NCI-H1417 treated with DMSO at 0.1 percent for 48 hours (cell line): ENCODE measurements around the gene LTC4S.

Experiments
- DNase-seq: peaks from one replicate; lab custom pipeline; 2025; lab: John Stamatoyannopoulos, UW

LTC4S gene

DNA sequence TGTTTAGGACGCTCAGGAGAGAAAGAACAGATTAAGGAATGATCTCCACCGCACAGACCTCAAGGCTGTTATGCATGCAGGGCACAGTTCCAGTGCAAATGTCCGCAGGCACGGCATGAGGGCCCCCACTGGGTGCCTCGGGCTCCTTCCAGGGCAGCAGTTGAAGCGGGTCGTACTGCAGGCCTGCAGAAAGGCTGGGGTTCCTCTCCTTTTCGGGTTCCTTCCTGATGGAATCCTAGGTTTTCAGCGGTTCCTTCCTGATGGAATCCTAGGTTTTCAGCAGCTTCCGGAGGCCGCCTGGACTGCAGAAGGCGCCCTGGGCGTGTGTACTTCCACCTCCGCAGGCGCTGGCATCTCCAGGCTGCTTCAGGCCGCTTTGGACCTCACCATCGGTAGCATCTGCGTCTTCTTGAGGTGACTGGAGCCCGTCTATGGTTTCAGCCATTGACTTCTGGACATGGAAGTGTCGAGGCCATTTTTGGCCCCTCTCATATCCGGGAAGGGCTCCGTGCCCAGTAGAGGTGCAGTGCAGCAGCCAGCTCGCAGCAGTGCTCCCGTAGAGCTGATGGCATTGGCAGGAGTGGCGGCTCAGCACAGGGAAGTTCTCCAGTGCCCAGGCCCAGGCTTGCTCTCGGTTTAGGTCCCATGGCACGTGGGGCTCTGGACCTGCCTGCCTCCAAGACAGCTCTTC is 18.5 kb downstream of the LTC4S start:
- no peak for DNase-seq

DNA sequence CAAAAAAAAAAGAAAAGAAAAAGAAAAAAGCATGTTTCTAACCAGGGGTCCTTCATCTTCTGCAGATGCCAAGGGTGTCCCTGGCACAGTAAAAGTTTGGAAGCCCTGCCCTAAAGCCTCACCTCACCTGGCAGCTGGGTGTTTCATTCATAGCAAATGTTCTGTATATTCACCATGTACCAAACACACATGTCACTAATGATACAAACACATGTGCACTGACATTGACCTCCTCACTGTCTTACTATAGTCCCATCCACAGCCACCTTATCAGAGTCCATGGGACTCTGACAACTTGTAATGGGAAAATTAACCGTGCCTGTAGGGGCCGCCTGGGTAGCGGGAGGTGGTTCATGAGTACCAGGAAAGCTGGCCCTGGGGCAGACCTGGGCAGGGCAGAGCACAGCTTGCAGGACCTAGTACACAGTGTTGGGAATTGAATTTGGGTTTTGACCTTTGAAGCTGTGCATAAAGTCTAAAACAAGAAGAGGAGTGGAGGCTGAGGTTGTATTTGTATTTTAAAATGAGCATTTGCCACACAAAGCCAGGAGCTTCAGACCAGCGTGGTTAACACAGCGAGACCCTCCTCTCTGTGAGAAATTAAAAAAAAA is 19.3 kb downstream of the LTC4S start:
- DNase-seq, result no peak

- no peak for DNase-seq
These were observed 20.3 kb downstream of the LTC4S start for GRCh38 chr5:179814090-179814489.

DNA sequence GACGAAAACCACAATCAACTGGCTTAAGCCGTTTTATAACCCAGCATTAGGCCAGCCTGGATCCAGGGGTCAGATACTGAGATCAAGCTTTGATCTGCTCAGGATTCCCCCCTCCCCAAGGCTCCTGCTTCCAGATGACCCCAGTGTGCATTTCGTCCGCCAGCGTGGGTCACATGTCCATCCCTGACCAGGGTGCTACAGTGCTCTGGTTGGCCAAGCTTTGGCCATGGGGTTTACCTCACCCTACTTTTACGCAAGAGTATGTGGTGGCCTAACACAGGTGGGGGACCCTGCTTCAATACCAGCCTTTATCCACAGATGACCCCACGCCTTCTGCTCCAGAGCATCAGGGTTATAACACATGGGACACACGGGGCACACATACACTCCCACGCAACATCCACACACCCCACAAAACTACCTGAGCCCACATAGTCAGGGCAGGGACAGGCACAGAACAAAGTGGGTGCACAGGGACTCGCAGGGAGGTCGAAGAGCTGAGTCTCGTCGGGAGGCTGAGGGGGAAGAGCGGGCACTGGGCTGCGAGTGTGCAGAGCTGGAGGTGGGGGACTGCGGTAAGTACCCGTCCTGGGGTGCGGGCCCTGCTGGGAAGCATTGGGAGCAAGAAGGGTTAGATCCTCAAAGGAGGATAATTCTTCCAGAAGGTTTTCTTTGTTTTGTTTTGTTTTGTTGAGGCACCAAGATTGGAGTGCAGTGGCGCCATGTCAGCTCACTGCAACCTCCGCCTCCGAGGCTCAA is 21.9 kb downstream of the LTC4S start:
- no peak for DNase-seq

DNA sequence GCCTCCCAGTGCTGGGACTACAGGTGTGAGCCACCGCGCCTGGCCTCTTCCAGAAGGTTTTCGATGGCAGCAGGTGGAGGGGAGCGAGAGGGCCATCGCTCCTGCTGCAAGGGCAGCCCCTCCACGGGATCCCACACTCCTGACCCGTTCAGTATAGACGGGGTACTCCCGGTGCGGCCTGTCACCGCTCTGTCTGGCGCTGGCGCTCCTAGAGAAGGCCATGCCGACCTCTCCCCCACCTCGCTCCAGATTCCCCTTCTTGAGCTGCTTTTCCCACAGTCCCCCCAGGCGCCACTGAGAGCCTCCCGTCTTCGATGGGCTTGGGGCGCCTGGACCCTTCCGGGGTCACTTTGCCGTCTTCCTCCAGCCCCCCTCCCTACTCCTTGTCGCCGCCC is 22.6 kb downstream of the LTC4S start:
- DNase-seq, result no peak

DNA sequence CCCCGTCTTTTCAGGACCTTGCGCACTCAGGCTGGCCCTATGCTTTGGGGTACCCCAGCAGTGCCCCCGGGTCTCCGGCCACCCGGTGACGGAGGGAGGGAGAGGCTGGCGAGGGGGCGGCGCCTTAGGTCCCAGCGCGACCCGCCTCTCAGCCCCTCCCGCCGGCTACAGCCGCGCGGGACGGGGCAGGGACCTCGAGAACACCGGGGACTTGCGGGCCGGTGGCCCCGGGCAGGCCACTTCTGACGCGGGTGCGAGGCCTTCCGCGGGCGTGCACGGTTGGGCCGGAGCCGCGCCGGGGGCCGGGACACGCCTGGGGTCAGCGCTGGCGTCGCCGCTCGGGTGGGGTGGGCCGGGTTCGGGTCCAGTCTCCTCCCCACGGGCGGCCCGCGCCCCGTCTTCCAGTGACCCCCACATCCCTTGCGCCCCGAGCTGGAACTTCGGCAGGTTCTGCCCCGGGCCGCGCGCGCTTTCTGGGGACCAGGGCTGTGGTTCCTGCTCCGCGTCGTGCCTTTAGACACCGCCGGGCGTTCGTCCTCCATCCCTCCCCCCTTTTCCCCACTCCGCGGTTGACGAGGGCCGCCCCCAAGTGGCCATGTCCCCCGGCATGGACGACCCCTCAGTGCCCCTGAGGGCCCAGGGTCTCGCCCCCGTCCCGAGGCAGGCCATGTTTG is 23.1 kb downstream of the LTC4S start:
- DNase-seq, result no peak

DNA sequence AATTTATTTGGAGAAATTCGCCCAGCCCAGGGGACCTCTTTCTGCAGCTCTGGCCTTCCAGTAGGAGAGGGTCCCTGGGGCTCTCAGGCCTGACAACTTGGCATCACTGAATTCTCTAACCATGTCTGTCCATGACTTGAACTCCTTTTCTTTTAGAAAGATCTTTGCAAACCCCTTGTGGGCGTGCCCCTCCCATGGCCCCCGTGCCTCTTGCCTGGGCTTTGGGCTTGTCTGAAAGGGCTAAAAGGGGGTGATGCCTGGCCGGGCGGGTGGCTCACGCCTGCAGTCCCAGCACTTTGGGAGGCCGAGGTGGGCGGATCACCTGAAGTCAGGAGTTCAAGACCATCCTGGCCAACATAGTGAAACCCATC is 23.7 kb downstream of the LTC4S start:
- DNase-seq, result no peak

DNA sequence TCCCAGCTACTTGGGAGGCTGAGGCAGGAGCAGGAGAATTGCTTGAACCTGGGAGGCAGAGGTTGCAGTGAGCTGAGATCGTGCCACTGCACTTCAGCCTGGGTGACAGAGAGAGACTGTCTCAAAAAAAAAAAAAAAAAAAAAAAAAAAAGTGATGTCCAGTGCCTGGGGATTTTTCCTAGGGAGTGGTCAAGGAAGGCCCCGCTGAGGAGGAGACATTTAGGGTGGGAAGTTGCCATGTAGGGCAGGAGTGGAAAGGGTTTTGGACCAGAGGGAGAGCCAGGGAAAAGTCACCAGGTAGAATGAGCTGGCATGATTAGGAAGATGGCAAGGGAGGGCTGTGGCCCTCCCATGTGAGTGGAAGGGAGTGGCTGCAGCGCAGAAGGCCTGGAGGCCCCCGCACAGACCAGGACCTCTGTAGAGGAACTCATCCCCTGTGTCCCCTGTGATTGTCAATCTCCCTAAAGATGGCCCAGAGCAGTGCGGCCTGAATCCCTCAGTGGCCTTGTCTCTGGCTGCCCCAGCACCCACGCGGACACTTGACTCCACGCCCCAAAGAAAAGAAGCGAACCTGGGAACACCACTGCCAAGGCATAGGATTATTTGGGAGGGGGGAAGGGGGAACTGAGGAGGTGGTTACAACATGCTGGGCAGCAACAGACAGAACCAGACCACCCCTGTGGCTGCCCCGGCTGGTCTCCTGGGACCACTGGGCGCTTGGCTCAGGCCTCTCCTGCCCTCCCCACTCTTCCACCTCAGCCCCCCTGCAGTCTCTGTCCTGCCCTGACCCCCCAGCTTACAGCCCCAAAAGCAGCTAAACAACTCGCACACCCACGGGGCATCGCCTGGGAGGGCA is 24.3 kb downstream of the LTC4S start:
- DNase-seq, result no peak

- no peak for DNase-seq
These were observed 25.0 kb downstream of the LTC4S start for GRCh38 chr5:179818746-179819295.

DNA sequence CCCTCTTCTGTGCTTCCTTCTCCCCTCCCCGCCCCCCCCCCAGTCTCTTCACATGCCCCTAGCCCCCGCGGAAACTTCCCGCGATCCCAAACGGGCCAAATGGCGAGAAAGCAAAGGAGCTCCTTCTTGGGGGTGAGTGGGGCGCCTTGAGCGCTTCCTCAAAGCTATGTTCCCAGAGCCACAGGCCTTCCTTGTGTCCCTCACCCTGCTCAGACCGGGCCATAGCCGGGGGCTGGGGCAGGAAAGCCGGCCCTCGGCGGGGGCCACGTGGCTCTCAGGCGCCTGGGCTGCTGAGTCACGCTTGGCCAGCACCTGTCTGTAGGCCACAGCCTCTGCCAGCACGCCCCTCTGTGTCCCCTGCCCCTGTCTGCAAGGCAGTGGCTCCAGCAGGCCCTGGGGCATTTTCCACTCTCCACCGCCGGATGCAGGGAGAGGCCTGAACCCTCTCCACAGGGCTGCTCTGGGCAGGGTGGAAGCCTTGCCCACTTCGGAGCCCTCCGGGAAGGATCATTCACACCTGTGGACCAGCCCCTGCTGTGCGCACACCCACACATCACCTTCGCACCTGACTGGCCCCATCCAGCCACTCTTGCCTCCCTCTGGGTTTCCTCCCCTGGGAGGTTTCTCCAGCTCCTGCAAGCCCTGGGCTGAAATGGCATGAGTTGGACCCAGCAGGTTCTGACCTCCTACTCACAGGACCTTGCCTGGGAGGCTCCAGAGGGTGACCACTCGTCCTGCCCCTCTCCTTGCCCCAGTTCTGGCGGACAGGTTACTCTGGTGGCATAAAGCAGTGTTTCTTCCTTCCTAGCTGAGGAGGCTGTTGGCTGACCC is 25.7 kb downstream of the LTC4S start:
- no peak for DNase-seq

DNA sequence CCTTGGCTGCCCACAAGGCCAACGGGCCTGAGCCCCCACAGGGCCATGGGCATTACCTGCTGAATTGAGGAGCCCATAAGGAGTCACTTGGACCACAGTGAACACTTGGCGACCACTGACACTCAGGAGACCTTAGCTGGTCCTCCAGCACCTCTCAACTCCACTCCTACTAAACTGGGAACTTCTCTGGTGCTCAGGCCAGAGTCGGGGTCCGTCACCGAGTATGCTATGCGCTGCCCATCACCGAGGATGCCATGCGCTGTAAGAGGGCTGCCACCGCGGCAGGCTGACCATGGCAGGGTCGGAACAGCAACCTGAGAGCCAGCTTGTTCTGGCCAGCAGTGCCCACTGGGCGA is 26.3 kb downstream of the LTC4S start:
- no peak for DNase-seq

- no peak for DNase-seq
These were observed 26.9 kb downstream of the LTC4S start, which contains the start of gene SQSTM1 for GRCh38 chr5:179820483-179821297. Gene SQSTM1 (plus strand): TSS chr5:179820905. CDS start chr5:179820937, 32 bp downstream.

DNA sequence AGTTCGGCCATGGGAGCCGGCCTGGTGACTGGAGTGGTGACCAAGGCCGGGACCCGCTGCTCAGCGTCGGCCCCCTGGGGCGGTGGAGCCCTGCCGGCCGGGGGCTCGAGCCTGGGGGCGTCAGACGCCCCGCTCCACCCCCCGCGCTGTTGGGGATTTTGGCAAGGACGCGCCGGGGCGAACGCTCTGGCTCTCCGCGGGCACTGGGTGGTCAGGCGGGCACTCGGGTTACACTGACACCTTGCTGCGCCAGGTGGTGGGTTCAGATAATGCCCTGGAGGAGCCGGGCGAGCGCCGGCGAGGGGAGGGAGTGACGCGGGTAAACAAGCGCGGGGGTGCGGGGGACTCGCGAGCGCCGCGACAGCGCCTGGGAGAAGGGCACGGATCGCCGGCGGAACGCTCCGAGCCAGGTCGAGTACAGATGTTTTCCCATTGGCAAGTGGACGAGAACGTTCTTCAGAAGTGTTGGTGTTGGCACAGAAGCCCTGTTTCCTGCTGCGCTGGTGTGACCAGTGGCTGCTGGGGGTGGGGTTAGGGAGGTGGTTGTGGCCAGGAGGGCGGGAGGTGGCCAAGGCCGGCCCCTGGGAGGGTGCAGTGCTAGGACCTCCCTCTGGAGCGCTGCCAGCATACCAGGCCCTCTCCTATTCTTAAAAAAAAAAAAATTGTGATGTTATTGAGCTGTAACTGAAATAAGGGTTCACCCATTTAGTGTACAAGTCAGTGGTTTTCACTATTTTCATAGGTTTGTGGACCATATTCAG is 27.7 kb downstream of the LTC4S start:
- DNase-seq, result peak; percentile 43

DNA sequence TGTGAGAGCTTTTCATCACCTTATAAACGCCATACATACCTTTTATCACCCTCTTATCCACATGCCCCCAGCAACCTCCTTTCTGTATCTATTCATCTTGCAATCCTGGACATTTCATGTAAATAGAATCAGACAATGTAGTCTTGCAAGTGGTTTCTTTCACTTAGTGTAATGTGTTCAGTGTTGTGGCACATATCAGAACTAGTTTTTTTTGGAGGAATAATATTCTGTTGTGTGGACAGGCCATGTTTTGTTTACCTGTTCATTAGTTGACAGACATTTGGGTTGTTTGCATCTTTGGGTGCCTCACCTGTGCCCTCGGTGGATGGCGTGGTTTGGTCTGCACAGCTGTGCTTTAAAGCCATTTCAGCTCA is 28.3 kb downstream of the LTC4S start:
- DNase-seq, result no peak

GRCh38 chr5:179822444-179822990 is 28.7 kb downstream of the LTC4S start:
- DNase-seq, result no peak

DNA sequence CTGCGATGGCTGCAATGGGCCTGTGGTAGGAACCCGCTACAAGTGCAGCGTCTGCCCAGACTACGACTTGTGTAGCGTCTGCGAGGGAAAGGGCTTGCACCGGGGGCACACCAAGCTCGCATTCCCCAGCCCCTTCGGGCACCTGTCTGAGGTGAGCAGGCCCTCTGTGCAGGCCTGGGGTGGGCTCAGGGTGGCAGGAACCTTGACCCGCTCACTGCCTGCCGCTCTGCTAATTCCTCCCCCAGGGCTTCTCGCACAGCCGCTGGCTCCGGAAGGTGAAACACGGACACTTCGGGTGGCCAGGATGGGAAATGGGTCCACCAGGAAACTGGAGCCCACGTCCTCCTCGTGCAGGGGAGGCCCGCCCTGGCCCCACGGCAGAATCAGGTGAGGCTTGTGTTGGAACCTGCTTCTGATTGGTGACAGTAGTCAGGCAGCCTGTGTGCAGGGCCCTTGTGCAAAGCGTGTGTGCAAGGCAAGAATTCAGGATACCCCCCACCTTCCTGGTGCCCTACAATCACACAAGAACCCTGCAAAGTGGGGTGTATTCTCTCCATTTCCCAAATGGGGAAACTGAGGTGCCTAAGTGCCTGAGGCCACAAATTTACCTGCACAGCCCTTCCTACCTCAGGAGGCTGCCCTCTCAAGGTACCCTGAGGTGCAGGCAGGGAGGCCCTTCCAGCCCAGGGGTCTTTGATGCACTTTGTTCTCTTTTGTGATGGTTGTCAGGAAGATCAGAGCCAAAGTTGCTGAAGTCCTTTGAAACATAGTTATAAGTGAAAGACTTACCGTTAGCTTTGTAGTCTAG is 30.4 kb downstream of the LTC4S start:
- no peak for DNase-seq

- no peak for DNase-seq
These were observed 30.9 kb downstream of the LTC4S start for GRCh38 chr5:179824745-179825112.

- DNase-seq, result no peak
These were observed 31.9 kb downstream of the LTC4S start for GRCh38 chr5:179825655-179826182.
